K562 (cell line): ENCODE measurements around the gene TMEM132C. TPM values are rescaled to one million over a fixed set of nuclear protein-coding genes. Genes with fewer than 3 reads are reported as not detected.

ENCODE experiments used
- ATAC-seq: fragments of 200-7000 bp; cut with Tn5 transposase; 3 replicates; pipeline ENCODE4 v1.9.1; 2020; ENCODE audit warnings: moderate library complexity
- BruUV-seq: library from RNA; stranded (reverse); fragments of 400-500 nt; replicated peaks from 2 replicates; lab custom pipeline; 2021; lab: Mats Ljungman, UMichigan
- CTCF ChIA-PET: fragments of 300-600 bp; formaldehyde crosslinking; extraction: SDS; loops from one replicate; lab custom pipeline; 2021; ENCODE audit warnings: low intra/inter-chr PET ratio; lab: Yijun Ruan, JAX
- POLR2A ChIA-PET: fragments of 300-600, 350-650 bp; sonication (Branson Sonifier 250); formaldehyde crosslinking; extraction: SDS; loops from one replicate; lab custom pipeline; 2021; ENCODE audit warnings: antibody characterized with exemption, inconsistent platforms; lab: Yijun Ruan, JAX
- DNase-seq, 4 experiments: peaks; one replicate each; pipeline versions ENCODE4 v3.0.0 to v3.0.0-alpha.2; 2011 to 2018; ENCODE audit warnings: low spot score in 3 of 4, mixed read lengths in 3 of 4; ENCODE audit errors: extremely low read depth in 1 of 4
- FAIRE-seq: peaks from 2 replicates; lab custom pipeline; 2011; peaks lifted over from hg19 to GRCh38; lab: Jason Lieb, UNC
- H2AFZ ChIP-seq: 2 replicates; pipeline ENCODE4 v1.6.0; 2011; ENCODE audit warnings: low read depth, low read length, control low read depth, inconsistent platforms
- H3K27ac ChIP-seq: fragments of 200-600 bp; 3 replicates; pipeline ENCODE4 v1.8.0; 2011; ENCODE audit warnings: low read depth, mild to moderate bottlenecking, control low read depth, inconsistent platforms, low read length, moderate library complexity, mixed read lengths; ENCODE audit errors: extremely low read depth
- H3K27me3 ChIP-seq, 2 experiments: fragments of 300-600 bp in 1 of 2; 2 replicates in 1 of 2; 3 replicates in 1 of 2; pipeline versions ENCODE4 v1.6.0 to v1.8.0; 2011; ENCODE audit warnings: inconsistent platforms in 2 of 2, low read length in 2 of 2, mild to moderate bottlenecking in 1 of 2, mixed read lengths in 1 of 2, moderate library complexity in 1 of 2; ENCODE audit not compliant: control insufficient read depth in 2 of 2, insufficient read depth in 2 of 2
- H3K36me3 ChIP-seq: fragments of 300-600 bp; 3 replicates; pipeline ENCODE4 v1.8.0; 2011; ENCODE audit warnings: mild to moderate bottlenecking, low read length, inconsistent platforms; ENCODE audit not compliant: control insufficient read depth, insufficient read depth
- H3K4me1 ChIP-seq, 2 experiments: fragments of 200-600 bp in 1 of 2; replicated peaks in 1 of 2; 2 replicates in 1 of 2; 3 replicates in 1 of 2; pipeline versions ENCODE4 v1.5.1 to v1.8.0; 2011; ENCODE audit warnings: inconsistent platforms in 2 of 2, low read length in 2 of 2, mild to moderate bottlenecking in 1 of 2, mixed read lengths in 1 of 2, moderate library complexity in 1 of 2; ENCODE audit not compliant: control insufficient read depth in 2 of 2, insufficient read depth in 2 of 2
- H3K4me2 ChIP-seq: 2 replicates; pipeline ENCODE4 v1.6.1; 2011; ENCODE audit warnings: low read length, control low read depth, inconsistent platforms, mixed read lengths; ENCODE audit not compliant: insufficient read depth
- H3K4me3 ChIP-seq: fragments of 200-600 bp; sonication (generic), shearing (Covaris generic); 2 replicates; pipeline ENCODE4 v1.5.1; 2016; ENCODE audit warnings: control low read depth, inconsistent platforms
- H3K79me2 ChIP-seq: fragments of 200-600 bp; 3 replicates; pipeline ENCODE4 v1.8.0; 2011; ENCODE audit warnings: low read length, inconsistent platforms; ENCODE audit not compliant: control insufficient read depth, insufficient read depth
- H3K9ac ChIP-seq, 2 experiments: 2 replicates each; pipeline versions ENCODE4 v1.6.0 to v1.6.1; 2011; ENCODE audit warnings: low read depth in 2 of 2, low read length in 2 of 2, control low read depth in 1 of 2, inconsistent platforms in 1 of 2, mild to moderate bottlenecking in 1 of 2, mixed read lengths in 1 of 2; ENCODE audit not compliant: insufficient read depth in 1 of 2
- H3K9me1 ChIP-seq: one replicate; pipeline ENCODE4 v1.6.0; 2011; ENCODE audit warnings: inconsistent platforms, mild to moderate bottlenecking, low read length, moderate library complexity; ENCODE audit not compliant: control insufficient read depth, insufficient read depth
- H3K9me3 ChIP-seq: replicated peaks from 2 replicates; pipeline ENCODE4 v1.5.1; 2011; ENCODE audit warnings: low read depth, low read length, inconsistent platforms; ENCODE audit not compliant: control insufficient read depth, insufficient read depth
- H4K20me1 ChIP-seq: replicated peaks from 2 replicates; pipeline ENCODE4 v1.6.1; 2011; ENCODE audit warnings: low read length, inconsistent platforms, mixed read lengths; ENCODE audit not compliant: control insufficient read depth, insufficient read depth
- AFF1 ChIP-seq, 2 experiments: fragments of 450-650 bp; IDR thresholded peaks; 2 replicates each; pipeline ENCODE4 v1.6.1; 2018; ENCODE audit warnings: mild to moderate bottlenecking in 2 of 2, low read depth in 1 of 2; ENCODE audit not compliant: partially characterized antibody in 2 of 2
- BRD4 ChIP-seq: fragments of 200-600 bp; sonication (generic); IDR thresholded peaks from 2 replicates; pipeline ENCODE4 v1.6.1; 2017; ENCODE audit warnings: inconsistent platforms
- CBFA2T2 ChIP-seq: fragments of 450-650 bp; conservative IDR thresholded peaks from 2 replicates; pipeline ENCODE4 v1.6.1; 2017; ENCODE audit warnings: mild to moderate bottlenecking
- CHCHD3 ChIP-seq: fragments of 250-450 bp; sonication (Bioruptor Pico); IDR thresholded peaks from 2 replicates; pipeline ENCODE4 v2.1.2; 2022; ENCODE audit warnings: mild to moderate bottlenecking
- CREBBP ChIP-seq: IDR thresholded peaks from one replicate; pipeline ENCODE4 v1.6.1; 2012; ENCODE audit warnings: low read depth, mild to moderate bottlenecking, control low read depth, inconsistent platforms, low read length
- DACH1 ChIP-seq: fragments of 450-650 bp; IDR thresholded peaks from 2 replicates; pipeline ENCODE4 v1.6.1; 2018; ENCODE audit not compliant: partially characterized antibody
- GATAD2B ChIP-seq: fragments of 450-650 bp; IDR thresholded peaks from 2 replicates; pipeline ENCODE4 v1.6.1; 2017; ENCODE audit warnings: mild to moderate bottlenecking, borderline replicate concordance
- HDAC6 ChIP-seq: IDR thresholded peaks from 2 replicates; pipeline ENCODE4 v1.6.1; 2012; ENCODE audit warnings: low read depth, mild to moderate bottlenecking, control low read depth, inconsistent platforms, low read length, moderate library complexity
- KDM5B ChIP-seq: fragments of 200-600 bp; sonication (generic); IDR thresholded peaks from 2 replicates; pipeline ENCODE4 v1.6.1; 2012; ENCODE audit warnings: low read depth, mild to moderate bottlenecking, moderate library complexity, low read length, control low read depth, inconsistent platforms; ENCODE audit not compliant: insufficient replicate concordance
- SRF ChIP-seq, 2 experiments: fragments of 250-450, 450-650 bp in 1 of 2; sonication (Bioruptor Pico) in 1 of 2; sonication (generic) in 1 of 2; formaldehyde crosslinking; IDR thresholded peaks; 2 replicates each; pipeline versions ENCODE4 v1.5.0 to v1.5.1; 2020 to 2022; ENCODE audit warnings: mild to moderate bottlenecking in 1 of 2, missing genetic modification reagents in 1 of 2
- TAF1 ChIP-seq: IDR thresholded peaks from 2 replicates; pipeline ENCODE4 v1.6.1; 2011; ENCODE audit warnings: mild to moderate bottlenecking, low read length, moderate library complexity; ENCODE audit not compliant: insufficient read depth, control insufficient read depth, severe bottlenecking; ENCODE audit errors: extremely low read depth
- ZNF274 ChIP-seq: IDR thresholded peaks from 2 replicates; pipeline ENCODE4 v1.6.1; 2011; ENCODE audit warnings: low read depth, mild to moderate bottlenecking, low read length, moderate library complexity, borderline replicate concordance
- ZNF79 ChIP-seq: fragments of 250-450 bp; sonication (Bioruptor Pico); IDR thresholded peaks from 2 replicates; pipeline ENCODE4 v1.4.0; 2020; ENCODE audit warnings: low read depth, mild to moderate bottlenecking, moderate library complexity
- in situ Hi-C: fragments of 300-500 bp; cut with MboI; formaldehyde crosslinking; loops from 4 replicates; pipeline ENCODE4 v1.15.0; 2018; ENCODE audit warnings: inconsistent platforms, mixed read lengths
- intact Hi-C: fragments of 100-400 bp; cut with micrococcal nuclease; formaldehyde crosslinking; loops from 2 replicates; pipeline ENCODE4 v1.14.2; 2022
- polyA plus RNA-seq, 8 experiments: library from polyadenylated mRNA; depleted of rRNA in 4 of 8; stranded (reverse) in 5 of 8; unstranded in 3 of 8; fragments of >200 nt; fragmentation: Nextera tagmentation in 2 of 8; fragmentation: Illumina TruSeq in 1 of 8; extraction: Ambion mirVana in 2 of 8; extraction: Trizol in 1 of 8; gene quantifications; 2 replicates each; pipeline versions ENCODE4 v1.2.1 to v1.2.3, GENCODE V29; 2011 to 2014; ENCODE audit warnings: inconsistent platforms in 1 of 8, missing spikeins in 1 of 8
- total RNA-seq, 7 experiments: library from RNA; depleted of rRNA in 6 of 7; stranded (reverse); fragments of >200 nt in 6 of 7; fragmentation: Illumina TruSeq in 2 of 7; extraction: Trizol in 2 of 7; gene quantifications; 2 replicates each; pipeline versions ENCODE4 v1.2.1 to v1.2.3, GENCODE V29; 2011 to 2021; ENCODE audit warnings: low replicate concordance in 1 of 7
- TF ChIP-seq, protein P1 (sequence below): fragments of 450-650 bp; IDR thresholded peaks from 2 replicates; pipeline ENCODE4 v1.6.1; 2018; ENCODE audit warnings: mild to moderate bottlenecking, low read depth; ENCODE audit not compliant: partially characterized antibody

The TMEM132C gene
- total and polyA plus RNA-seq, 9 of the 15 experiments (the other 6 are each of a cell fraction or from before 2014, with no cell fraction given) = not detected

GRCh38 chr12:128675576-128675975 lies 408.6 kb downstream of the TMEM132C start:
- ChIA-PET CTCF (no interaction called here), POLR2A (no interaction called here)
- Histone ChIP-seq H3K9me1 (no peaks in the 10 kb centered on the region), H2AFZ (no peak overlapping the region), H3K4me1 (no peaks in the 10 kb centered on the region), H3K9me3 (no peaks in the 10 kb centered on the region; the same call in 1 of the 2 replicates), H3K79me2 (no peaks in the 10 kb centered on the region), H3K4me3 (no peak overlapping the region), H3K36me3 (no peaks in the 10 kb centered on the region), H3K9ac (no peak overlapping the region), H4K20me1 (no peaks in the 10 kb centered on the region), H3K4me2 (no peak overlapping the region), H3K27me3 (no peaks in the 10 kb centered on the region), H3K27ac (no peak overlapping the region)
- BruUV-seq = no TSS peak
- DNase-seq (no peak), FAIRE-seq (no peak), ATAC-seq (no peak)
- intact Hi-C loops = no loop called here
- in situ Hi-C loops = no loop called here
- TF ChIP-seq AFF1 (IDR thresholded peaks at IDR 0.05; ENCODE audit: low read depth in 1 of 2, partially characterized antibody in 2 of 2) (no peak), KDM5B (no peak), GATAD2B (0 out of 2 replicates have a peak, but pooled peaks have one; percentile 29), CREBBP (peak; percentile 62), SRF (CRISPR knock-in tag; IDR thresholded peaks at IDR 0.05) (no peak), CHCHD3 (CRISPR knock-in tag) (no peak), ZNF79 (CRISPR knock-in tag) (no peak), CBFA2T2 (no peak), HDAC6 (no peak), DACH1 (peak; percentile 88), ZNF274 (no peak), BRD4 (no peak), TAF1 (no peak)
- TF ChIP-seq, protein P1, sequence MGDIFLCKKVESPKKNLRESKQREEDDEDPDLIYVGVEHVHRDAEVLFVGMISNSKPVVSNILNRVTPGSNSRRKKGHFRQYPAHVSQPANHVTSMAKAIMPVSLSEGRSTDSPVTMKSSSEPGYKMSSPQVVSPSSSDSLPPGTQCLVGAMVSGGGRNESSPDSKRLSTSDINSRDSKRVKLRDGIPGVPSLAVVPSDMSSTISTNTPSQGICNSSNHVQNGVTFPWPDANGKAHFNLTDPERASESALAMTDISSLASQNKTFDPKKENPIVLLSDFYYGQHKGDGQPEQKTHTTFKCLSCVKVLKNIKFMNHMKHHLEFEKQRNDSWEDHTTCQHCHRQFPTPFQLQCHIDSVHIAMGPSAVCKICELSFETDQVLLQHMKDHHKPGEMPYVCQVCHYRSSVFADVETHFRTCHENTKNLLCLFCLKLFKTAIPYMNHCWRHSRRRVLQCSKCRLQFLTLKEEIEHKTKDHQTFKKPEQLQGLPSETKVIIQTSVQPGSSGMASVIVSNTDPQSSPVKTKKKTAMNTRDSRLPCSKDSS = no peak
